Stimulated activated CD4-positive, alpha-beta T cell treated with anti-CD3 and anti-CD28 coated beads, Interleukin-12 subunit alpha, Interleukin-12 subunit beta, amount 100 ng/mL, for 48 hours (primary cell): Measurements from ENCODE around the gene FNIP2.
A peak's percentile ranks its signal among the peaks of the same experiment; 100 is the strongest.
"Not testable (repeated sequence)": the region's sequence is repeated elsewhere in the genome, so short reads cannot be mapped to it uniquely, and the experiment has no call there.

ENCODE experiments used
- DNase-seq, 3 donors: peaks; one replicate each; pipeline ENCODE4 v3.0.0-alpha.2; 2020; ENCODE audit warnings: low read depth in 2 of 3, low spot score in 1 of 3

FNIP2 gene

DNA sequence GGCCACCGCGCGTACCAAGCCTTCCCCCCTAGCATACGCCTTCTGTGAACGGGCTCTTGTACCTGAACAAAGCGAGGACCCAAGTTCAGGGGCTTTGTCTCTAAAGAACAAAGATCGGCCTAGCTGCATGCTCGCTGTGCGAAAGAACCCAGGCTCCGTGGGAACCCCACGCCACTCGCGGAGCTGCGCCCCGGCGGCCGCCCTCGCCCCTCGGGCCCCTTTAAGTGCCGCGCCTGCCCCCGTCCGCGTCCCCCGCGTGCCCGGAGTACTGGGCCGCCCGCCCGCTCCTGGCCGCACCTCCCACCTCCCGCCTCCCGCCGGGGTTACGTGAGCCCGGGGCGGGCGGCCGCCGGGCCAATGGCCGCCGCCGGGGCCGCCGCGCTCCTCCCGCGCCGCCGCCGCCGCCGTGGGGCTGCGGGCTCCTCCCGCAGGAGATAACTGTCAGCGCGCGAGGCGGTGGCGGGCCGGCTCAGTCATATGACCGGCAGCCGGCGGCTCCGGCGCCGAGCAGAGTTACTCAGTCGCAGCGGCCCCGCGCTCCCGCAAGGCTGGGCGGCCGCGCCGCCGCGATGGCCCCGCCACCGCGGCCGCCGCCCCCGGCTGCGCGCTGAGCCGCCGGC is at the start of gene FNIP2:
FNIP2 (plus strand) TSS at position 472 of the 620 bp plus-strand sequence. CDS start 187 bp downstream, outside the sequence.
- peak; percentile 19 to 57 (median 27) for DNase-seq

- DNase-seq = no peak
Measured at GRCh38 chr4:158721680-158722079, 47.1 kb upstream of the FNIP2 start.

DNA sequence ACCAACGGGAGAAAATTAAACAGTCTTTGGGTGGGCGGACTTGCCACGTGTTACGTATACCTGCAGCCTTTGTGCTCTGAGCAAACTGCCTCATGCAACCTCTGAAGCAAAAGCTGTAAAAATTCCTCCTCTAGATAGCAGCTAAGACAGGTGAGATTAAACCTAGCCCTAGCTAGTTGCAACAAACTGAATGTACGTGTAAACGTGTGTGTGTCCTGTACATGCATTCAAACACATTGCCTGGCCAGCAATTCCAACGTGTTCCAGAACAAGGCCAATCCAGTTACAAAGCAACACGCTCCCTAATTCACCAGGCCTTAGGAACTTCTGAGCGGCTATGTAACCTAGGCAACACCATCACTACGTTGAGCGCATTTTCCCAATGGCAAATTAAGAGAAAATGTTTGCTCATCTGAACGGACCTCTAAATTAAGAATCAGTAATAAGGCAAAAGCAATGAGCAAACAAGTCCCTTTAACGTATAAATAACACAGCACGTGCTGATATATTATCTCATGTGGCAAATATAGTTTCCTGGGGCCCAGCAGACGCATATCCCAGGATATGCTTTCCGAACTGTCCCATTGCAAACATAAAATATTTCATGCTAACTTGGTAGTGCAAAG is 46.4 kb upstream of the FNIP2 start:
- DNase-seq = no peak

DNA sequence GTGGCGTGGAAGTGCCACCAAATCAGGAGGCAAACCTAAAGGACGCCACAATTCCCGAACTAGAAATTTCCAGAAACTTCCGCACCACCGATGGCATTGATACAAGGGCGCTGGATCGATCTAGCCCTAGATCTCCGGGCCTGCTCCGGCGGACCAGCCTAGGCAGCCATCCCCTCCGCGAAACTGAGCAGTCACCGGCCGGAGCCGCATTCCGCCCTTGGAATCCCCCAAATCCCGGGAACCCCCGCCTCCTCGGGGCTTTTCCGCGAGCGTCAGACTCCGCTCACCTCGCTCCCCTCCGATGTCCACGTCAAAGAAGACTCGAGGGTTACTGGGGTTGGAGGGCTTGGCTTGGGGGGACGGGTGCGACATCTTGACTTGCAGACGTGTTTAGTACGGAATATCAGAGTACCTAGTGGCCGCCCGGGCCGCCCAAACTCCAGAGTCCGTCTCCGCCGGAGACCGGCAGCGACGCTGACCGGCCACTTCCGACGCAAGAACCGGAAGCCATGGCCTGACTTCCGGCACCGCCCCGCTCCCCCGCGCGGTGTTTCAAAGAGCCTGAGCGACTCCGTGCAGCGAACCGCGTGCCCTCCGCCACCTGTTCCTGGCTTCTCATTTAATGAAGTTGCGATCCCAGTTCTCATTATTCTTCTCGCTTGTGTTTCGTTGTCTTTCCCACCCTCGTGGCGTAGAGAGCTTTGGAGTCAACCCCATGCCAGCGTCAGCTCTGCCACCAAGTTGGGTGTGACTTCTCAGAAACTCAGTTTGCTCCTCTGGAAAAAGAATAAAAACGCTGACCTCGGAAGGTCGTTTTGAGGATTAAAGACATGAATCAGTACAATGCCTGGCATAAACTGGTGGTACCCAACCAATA is 45.7 kb upstream of the FNIP2 start, which contains the start of gene PPID:
PPID (minus strand) TSS at position 480 of the 877 bp plus-strand sequence; CDS start at position 372, 108 bp downstream.
- DNase-seq = peak; percentile 75 to 79 (median 75)

DNA sequence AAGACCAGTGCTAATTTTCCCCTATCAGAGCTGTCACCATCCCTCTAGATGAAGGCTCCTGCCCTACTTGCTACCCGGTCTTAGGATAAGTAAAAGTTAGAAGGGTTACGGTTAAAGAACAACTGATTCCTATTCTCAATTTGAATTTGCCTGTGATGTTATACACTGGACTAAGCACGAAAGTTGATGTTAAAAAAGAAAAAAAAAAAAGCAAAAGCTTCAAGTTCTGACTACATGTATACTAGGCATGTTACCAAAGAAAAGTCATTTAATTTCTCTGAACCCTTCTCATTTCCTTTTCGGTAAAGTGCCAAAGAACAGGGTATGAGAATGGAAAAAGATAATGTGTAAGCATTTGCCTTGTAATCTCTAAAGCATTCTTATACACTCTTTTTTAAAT is 44.2 kb upstream of the FNIP2 start:
- no peak for DNase-seq

- no peak for DNase-seq
Measured at GRCh38 chr4:158726633-158727032, 42.2 kb upstream of the FNIP2 start.

- DNase-seq = no peak
Measured at GRCh38 chr4:158728236-158728635, 40.6 kb upstream of the FNIP2 start.

- DNase-seq = peak in 1 of 3 donors; percentile 47
Measured at GRCh38 chr4:158729716-158730559, 38.9 kb upstream of the FNIP2 start.

DNA sequence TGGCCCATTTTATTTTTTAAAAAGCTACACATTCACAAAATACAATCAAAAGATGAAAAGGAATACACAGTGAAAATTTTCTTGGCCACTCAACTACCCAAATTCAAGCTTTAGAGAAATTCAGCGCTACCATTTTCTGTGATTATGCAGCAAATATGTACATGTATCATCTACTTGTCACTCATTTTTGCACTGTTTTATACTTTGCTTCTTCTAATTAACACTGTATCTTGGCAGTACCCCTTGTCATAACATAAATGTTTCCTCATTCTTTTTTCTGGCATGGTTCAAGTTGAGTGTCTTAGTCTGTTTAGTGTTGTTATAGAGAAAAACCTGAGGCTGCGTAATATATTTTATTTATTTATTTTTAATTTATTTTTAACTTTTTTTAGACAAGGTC is 30.0 kb upstream of the FNIP2 start:
- no peak for DNase-seq

- DNase-seq = no peak
Measured at GRCh38 chr4:158739600-158739999, 29.2 kb upstream of the FNIP2 start.

- no peak for DNase-seq
Measured at GRCh38 chr4:158741326-158742021, 27.4 kb upstream of the FNIP2 start.

DNA sequence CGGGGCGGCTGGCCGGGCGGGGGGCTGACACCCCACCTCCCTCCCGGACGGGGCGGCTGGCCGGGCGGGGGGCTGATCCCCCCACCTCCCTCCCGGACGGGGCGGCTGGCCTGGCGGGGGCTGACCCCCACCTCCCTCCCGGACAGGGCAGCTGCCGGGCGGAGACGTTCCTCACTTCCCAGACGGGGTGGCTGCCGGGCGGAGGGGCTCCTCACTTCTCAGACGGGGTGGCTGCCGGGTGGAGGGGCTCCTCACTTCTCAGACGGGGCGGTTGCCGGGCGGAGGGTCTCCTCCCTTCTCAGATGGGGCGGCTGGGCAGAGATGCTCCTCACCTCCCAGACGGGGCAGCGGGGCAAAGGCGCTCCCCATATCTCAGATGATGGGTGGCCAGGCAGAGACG is 22.3 kb upstream of the FNIP2 start:
- DNase-seq = not testable (repeated sequence)

DNA sequence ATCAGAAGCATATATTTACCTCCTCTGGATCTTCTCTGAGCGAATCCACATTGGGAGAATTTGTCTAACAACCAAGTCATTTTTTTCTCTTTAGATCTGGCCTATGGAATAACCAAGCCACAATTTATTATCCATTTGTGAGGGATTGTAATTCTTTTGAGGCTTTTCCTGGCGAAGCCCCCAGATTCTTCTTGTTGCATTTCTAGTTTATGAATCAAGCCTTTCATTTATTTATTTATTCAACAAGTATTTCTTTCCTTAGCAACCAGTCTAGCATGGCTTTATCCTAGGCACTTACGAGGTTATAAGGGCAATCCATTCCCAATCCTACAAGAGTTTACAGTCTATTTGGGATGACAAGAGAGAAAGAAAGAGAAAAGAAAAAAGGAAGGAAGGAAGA is 18.4 kb upstream of the FNIP2 start:
- DNase-seq = no peak

DNA sequence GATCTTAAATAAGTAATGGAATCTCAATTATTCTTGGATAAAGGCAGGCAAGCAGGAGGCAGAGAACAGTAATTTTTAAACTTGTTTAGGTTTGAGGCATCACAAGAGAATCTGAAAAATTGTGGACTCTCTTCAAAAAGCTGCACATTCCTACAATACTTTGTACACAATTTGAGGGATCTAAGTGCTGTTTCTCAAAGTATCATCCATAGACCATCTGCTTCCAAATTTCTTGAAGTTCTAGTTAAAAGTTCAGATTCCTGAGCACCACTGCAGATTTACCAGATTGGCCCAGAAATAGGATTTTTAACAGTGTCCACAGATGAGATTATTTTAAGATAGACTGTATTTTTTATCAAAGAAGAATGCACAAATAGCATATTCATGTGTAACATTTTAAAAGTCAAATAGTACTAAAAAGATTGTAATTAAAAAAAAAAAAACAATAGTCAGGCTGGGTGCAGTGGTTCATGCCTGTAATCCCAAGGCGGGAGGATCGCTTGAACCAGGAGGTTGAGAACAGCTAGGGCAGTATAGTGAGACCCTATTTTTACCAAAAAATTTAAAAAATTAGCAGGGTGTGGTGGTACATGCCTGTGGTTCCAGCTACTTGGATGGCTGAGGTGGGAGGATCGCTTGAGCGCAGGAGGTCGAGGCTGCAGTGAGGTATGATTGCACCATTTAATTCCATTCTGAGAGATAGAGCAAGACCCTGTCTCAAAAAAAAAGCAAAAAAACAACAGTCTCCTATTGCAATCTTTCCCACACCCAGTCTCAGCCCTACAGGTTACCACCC is 14.2 kb upstream of the FNIP2 start:
- no peak for DNase-seq

GRCh38 chr4:158755819-158756218 is 13.0 kb upstream of the FNIP2 start:
- DNase-seq = not testable (repeated sequence)

- no peak for DNase-seq
Measured at GRCh38 chr4:158756588-158756987, 12.2 kb upstream of the FNIP2 start.

DNA sequence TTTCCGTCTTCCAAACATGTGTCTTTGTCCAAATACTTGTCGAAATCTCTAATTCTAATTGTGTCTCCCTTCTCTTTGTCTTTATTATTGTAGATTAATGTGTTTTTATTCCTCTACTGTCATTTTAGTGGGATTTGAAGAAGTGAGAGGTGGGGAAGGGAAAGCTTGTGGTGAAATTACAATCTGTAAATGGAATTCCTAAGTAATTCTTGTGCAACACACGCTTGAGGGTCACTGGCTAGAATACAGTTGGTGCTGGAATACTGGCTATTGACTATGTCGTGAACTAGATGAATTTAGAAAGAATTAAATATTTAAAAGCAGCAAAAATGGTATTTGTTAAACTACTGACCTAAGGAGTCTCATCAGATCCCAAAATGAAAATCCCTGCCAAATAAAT is 10.7 kb upstream of the FNIP2 start:
- no peak for DNase-seq

GRCh38 chr4:158758703-158759102 is 10.1 kb upstream of the FNIP2 start:
- DNase-seq = no peak

DNA sequence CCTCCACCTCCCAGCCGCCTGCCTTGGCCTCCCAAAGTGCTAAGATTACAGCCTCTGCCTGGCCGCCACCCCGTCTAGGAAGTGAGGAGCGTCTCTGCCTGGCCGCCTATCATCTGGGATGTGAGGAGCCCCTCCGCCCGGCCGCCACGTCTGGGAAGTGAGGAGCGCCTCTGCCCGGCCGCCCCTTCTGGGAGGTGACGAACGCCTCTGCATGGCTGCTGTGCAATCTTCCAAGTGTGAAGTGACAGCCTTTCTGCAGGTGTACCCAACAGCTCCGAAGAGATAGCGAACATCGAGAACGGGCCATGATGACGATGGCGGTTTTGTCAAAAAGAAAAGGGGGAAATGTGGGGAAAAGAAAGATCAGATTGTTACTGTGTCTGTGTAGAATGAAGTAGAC is 9.3 kb upstream of the FNIP2 start:
- not testable (repeated sequence) for DNase-seq

DNA sequence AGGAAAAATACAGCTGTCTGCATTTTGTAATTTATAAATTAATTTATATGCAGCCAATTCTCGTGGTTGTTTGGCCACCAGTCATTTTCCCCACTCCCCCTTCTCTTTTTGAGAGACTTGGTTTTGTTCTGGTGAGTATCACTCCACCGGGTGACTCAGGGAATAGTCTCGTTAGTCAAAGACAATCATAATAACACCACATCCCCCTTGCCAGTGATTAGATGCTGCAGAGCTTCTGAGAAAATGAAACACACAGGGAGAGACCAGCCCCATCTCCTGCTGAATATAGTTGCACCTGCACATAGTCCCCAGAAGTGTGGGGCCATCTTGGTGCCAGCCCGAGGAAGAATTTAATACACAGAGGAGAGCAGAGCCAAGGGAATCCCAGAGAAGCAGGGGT is 8.0 kb upstream of the FNIP2 start:
- DNase-seq = no peak
